ENCODE results near the gene ACP7.

Gene ACP7

GRCh38 chr19:39158646-39159260 is 74.6 kb downstream of the ACP7 start:
- H3F3A ChIP-seq (ENCODE audit: control insufficient read depth, insufficient read depth): no peaks in the 10 kb centered on the region
- H3K4me1 ChIP-seq (ENCODE audit: control insufficient read depth, low read length): no peaks in the 10 kb centered on the region
- H3K4me2 ChIP-seq (ENCODE audit: low read length): no peak overlapping the region
- H3K27me3 ChIP-seq (ENCODE audit: control insufficient read depth, low read length): no peaks in the 10 kb centered on the region
- H3K9me2 ChIP-seq (replicated peaks; ENCODE audit: control insufficient read depth, low read length): no peaks in the 10 kb centered on the region
- H3K36me3 ChIP-seq (ENCODE audit: control insufficient read depth, low read length): no peaks in the 10 kb centered on the region
- no peak overlapping the region for H3K4me3 ChIP-seq (ENCODE audit: low read length)
- H3K9me3 ChIP-seq (ENCODE audit: control insufficient read depth, insufficient read depth, low read length): no peaks in the 10 kb centered on the region
- H3K79me2 ChIP-seq (ENCODE audit: control insufficient read depth, low read length): 0 out of 2 replicates have a peak, but pooled peaks cover 5% of the 10 kb centered on the region
- H4K20me1 ChIP-seq (ENCODE audit: control insufficient read depth, insufficient read depth, low read depth, low read length): no peaks in the 10 kb centered on the region
- no peak overlapping the region for H3K27ac ChIP-seq (ENCODE audit: low read depth, low read length)
- TF ChIP-seq CTCF (IDR thresholded peaks at IDR 0.05; ENCODE audit: low read depth, low read length, poor library complexity, severe bottlenecking): no peak

DNA sequence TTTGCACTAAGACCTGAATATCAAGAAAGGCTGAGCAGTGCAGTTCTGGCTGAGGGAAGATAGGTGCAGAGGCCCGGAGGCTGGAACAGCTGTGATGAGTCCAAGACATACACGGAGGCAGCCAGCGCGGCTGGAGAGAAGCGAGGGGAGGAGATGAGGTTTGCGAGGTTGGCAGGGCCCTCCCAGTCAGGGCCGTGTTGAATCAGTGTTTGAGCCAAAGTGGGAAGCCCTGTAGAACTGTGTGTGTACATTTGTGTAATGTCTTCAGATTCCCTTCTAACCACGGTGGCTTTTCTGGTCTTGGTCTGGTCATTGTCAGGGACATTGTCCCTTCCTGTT is 76.3 kb downstream of the ACP7 start:
- no peak overlapping the region for H3K4me3 ChIP-seq (ENCODE audit: low read length)
- no peaks in the 10 kb centered on the region for H4K20me1 ChIP-seq (ENCODE audit: control insufficient read depth, insufficient read depth, low read depth, low read length)
- H3K4me1 ChIP-seq (ENCODE audit: control insufficient read depth, low read length): no peaks in the 10 kb centered on the region
- no peaks in the 10 kb centered on the region for H3K9me2 ChIP-seq (replicated peaks; ENCODE audit: control insufficient read depth, low read length)
- H3K27ac ChIP-seq (ENCODE audit: low read depth, low read length): no peak overlapping the region
- H3K27me3 ChIP-seq (ENCODE audit: control insufficient read depth, low read length): no peaks in the 10 kb centered on the region
- no peaks in the 10 kb centered on the region for H3F3A ChIP-seq (ENCODE audit: control insufficient read depth, insufficient read depth)
- H3K36me3 ChIP-seq (ENCODE audit: control insufficient read depth, low read length): no peaks in the 10 kb centered on the region
- 0 out of 2 replicates have a peak, but pooled peaks cover 3% of the 10 kb centered on the region for H3K79me2 ChIP-seq (ENCODE audit: control insufficient read depth, low read length)
- no peaks in the 10 kb centered on the region for H3K9me3 ChIP-seq (ENCODE audit: control insufficient read depth, insufficient read depth, low read length)
- no peak overlapping the region for H3K4me2 ChIP-seq (ENCODE audit: low read length)
- TF ChIP-seq CTCF (IDR thresholded peaks at IDR 0.05; ENCODE audit: low read depth, low read length, poor library complexity, severe bottlenecking) (no peak), EZH2phosphoT487 (IDR thresholded peaks at IDR 0.05; ENCODE audit: borderline replicate concordance, low read length) (no peak)
